Endothelial cell (in vitro differentiated cells): ENCODE results near the gene IQSEC1. TPM values are rescaled to one million over a fixed set of nuclear protein-coding genes. Genes with fewer than 3 reads are reported as not detected.

Experiments
- DNase-seq: peaks from one replicate; pipeline ENCODE4 v3.0.0; 2021; ENCODE audit warnings: low spot score
- H3K27ac Mint-ChIP-seq: one replicate; pipeline ENCODE4 v1.8.0; 2021; ENCODE audit warnings: mixed read lengths, inconsistent platforms; ENCODE audit not compliant: unreplicated experiment
- H3K27me3 Mint-ChIP-seq: one replicate; pipeline ENCODE4 v1.8.0; 2021; ENCODE audit warnings: mild to moderate bottlenecking, moderate library complexity, mixed read lengths, inconsistent platforms; ENCODE audit not compliant: unreplicated experiment
- H3K36me3 Mint-ChIP-seq: one replicate; pipeline ENCODE4 v1.8.0; 2021; ENCODE audit warnings: mild to moderate bottlenecking, low read depth, mixed read lengths, inconsistent platforms; ENCODE audit not compliant: unreplicated experiment
- H3K4me1 Mint-ChIP-seq: one replicate; pipeline ENCODE4 v1.8.0; 2021; ENCODE audit warnings: mild to moderate bottlenecking, mixed read lengths, inconsistent platforms; ENCODE audit not compliant: unreplicated experiment
- H3K4me3 Mint-ChIP-seq: one replicate; pipeline ENCODE4 v1.8.0; 2021; ENCODE audit warnings: mild to moderate bottlenecking, mixed read lengths, inconsistent platforms; ENCODE audit not compliant: unreplicated experiment
- H3K9me3 Mint-ChIP-seq: one replicate; pipeline ENCODE4 v1.8.0; 2021; ENCODE audit warnings: mixed read lengths, inconsistent platforms; ENCODE audit not compliant: unreplicated experiment
- total RNA-seq: library from RNA; stranded (reverse); fragmentation: NEBNext Ultra II Directional; extraction: Animal tissue kit (Norgen Biotek cat#: 25700); gene quantifications from one replicate; pipeline ENCODE4 v1.2.1, GENCODE V29; 2021; ENCODE audit not compliant: unreplicated experiment
- TF ChIP-seq, protein P1 (sequence below): fragments of 200-600 bp; sonication (generic); IDR thresholded peaks from one replicate; pipeline ENCODE4 v1.5.0; 2021; ENCODE audit warnings: antibody characterized with exemption; ENCODE audit not compliant: unreplicated experiment

IQSEC1 gene
- total RNA-seq, 1 donor from 2014 or later = 75.3 TPM

DNA sequence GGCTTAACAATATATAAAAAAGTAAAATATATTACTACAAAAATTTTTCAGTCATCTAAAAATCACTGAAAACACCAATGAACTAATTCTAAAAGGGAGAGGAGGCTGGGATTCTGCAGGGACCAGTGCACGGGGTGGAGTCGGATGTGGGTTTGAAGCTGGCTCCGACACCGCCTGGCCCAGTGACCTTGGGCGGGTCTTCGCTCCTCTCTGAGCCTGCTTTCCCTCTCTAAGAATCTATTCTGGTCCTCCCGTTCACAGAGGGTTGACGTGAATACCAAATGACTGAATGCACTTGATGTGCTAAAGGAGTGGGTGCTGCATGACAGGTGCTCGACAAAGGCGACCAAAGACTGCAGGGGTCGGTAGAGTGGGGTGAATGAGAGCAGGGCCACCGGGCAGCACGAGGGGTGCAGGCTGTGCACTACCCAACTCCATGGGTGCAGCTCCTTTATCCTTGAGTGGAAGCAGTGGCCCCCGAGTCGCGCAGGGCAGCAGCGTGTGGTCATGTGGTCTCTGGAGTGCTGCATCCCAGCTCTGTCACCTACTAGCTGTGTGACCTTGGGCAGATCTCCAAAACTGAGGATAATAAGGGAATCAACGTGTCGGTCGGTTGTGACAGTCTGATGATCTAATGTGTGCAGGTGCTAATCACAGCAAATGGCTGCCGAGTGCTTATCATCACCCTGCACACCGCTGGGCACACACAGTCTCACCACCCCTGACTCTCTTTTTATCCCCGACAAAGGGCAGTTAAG is 8.6 kb upstream of the IQSEC1 start:
- H3K27ac Mint-ChIP-seq = no peak overlapping the region
- H3K4me3 Mint-ChIP-seq = no peak overlapping the region
- TF ChIP-seq, protein P1, sequence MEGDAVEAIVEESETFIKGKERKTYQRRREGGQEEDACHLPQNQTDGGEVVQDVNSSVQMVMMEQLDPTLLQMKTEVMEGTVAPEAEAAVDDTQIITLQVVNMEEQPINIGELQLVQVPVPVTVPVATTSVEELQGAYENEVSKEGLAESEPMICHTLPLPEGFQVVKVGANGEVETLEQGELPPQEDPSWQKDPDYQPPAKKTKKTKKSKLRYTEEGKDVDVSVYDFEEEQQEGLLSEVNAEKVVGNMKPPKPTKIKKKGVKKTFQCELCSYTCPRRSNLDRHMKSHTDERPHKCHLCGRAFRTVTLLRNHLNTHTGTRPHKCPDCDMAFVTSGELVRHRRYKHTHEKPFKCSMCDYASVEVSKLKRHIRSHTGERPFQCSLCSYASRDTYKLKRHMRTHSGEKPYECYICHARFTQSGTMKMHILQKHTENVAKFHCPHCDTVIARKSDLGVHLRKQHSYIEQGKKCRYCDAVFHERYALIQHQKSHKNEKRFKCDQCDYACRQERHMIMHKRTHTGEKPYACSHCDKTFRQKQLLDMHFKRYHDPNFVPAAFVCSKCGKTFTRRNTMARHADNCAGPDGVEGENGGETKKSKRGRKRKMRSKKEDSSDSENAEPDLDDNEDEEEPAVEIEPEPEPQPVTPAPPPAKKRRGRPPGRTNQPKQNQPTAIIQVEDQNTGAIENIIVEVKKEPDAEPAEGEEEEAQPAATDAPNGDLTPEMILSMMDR = no peak
- no peaks in the 10 kb centered on the region for H3K9me3 Mint-ChIP-seq
- H3K4me1 Mint-ChIP-seq = peaks cover 4% of the 10 kb centered on the region
- H3K36me3 Mint-ChIP-seq = peaks cover 7% of the 10 kb centered on the region
- H3K27me3 Mint-ChIP-seq = peaks cover 19% of the 10 kb centered on the region
- DNase-seq = no peak

DNA sequence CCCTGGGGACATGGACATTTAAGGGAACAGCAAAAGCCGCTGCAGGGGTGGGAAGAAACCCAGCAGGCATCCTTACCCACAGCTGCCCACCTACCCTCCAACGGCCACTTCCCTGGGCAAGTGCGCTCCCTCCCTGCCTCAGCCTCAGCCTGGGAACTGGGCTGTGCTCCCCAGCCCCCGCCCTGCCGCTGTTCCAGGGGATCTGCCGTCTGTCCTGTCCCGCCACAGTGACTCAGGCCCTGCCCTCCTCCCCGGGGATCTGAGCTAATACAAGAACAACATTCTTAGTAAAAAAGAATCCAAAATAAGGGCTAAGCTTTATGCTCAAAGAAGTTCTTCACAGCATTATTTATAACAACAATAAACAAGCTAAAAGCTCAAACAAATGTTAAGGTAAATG is 7.4 kb upstream of the IQSEC1 start:
- Mint-ChIP-seq H3K27ac (no peak overlapping the region), H3K9me3 (no peaks in the 10 kb centered on the region), H3K4me3 (no peak overlapping the region), H3K36me3 (peaks cover 4% of the 10 kb centered on the region), H3K27me3 (peaks cover 17% of the 10 kb centered on the region), H3K4me1 (no peaks in the 10 kb centered on the region)
- DNase-seq = no peak
- TF ChIP-seq, protein P1 = no peak

DNA sequence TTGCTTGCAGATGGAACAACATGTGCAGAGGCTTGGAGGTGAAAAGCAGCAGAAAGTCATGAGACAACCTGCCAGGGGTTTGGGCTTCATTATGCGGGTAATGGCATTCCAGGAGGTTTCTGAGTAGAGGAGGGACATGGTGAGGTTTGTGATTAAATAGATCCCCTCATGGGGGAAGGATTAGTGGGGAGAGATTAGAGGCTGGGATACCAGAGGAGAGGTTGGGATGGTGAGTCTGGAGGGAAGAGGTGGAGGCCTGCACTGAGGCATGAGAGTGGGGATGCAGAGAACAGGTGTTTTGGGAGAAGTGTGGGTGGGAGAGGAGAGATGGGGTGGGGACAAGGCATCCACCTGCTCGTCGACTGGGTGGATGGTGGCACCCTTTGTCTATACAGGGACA is 6.8 kb upstream of the IQSEC1 start:
- Mint-ChIP-seq H3K9me3 (no peaks in the 10 kb centered on the region), H3K27me3 (peaks cover 16% of the 10 kb centered on the region), H3K4me3 (no peak overlapping the region), H3K27ac (no peak overlapping the region), H3K4me1 (no peaks in the 10 kb centered on the region), H3K36me3 (peaks cover 5% of the 10 kb centered on the region)
- no peak for DNase-seq
- TF ChIP-seq, protein P1 = no peak

DNA sequence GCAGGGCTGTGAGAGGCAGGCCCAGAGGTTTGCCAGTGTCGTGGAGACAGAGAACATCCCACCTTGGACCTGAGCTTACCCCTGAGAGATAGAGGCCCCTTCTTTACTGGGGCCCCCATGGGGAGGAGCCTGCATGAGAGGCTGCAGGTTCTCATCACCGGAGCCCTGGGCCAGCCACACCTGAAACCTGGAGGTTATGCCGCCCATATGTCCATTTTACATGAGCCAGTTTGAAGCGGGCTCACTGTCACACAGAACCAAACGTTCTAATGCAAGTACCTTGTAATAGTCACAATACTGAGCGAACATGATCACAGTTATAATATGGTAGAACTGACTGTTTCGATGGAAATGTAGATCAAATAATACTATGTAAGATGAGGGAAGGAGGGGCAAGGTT is 6.3 kb upstream of the IQSEC1 start:
- no peak overlapping the region for H3K4me3 Mint-ChIP-seq
- DNase-seq = no peak
- no peak overlapping the region for H3K27ac Mint-ChIP-seq
- H3K27me3 Mint-ChIP-seq = peaks cover 21% of the 10 kb centered on the region
- H3K9me3 Mint-ChIP-seq = no peaks in the 10 kb centered on the region
- TF ChIP-seq, protein P1 = no peak
- no peaks in the 10 kb centered on the region for H3K4me1 Mint-ChIP-seq
- peaks cover 9% of the 10 kb centered on the region for H3K36me3 Mint-ChIP-seq

DNA sequence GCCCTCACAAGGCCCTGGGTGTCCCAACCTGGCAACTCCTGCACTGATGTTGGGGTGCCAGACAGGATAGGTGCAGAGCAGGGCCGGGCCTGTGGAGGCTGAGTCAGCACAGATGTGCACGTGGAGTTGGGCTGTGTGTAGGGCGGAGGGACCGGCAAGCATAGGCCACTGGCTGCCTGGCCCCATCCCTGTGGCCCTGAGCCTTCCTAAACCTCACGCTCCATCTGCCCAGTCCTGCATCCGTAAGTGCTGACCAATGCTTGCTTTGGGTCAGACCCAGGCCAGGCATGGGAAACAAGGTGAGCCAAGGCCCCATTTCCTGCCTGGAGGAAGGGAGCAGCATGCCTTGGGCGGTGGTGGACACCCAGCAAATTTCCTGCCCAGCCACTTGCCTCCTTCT is 5.8 kb upstream of the IQSEC1 start:
- Mint-ChIP-seq H3K36me3 (peaks cover 13% of the 10 kb centered on the region), H3K9me3 (peaks cover 4% of the 10 kb centered on the region), H3K4me1 (peaks cover 3% of the 10 kb centered on the region), H3K27me3 (peaks cover 25% of the 10 kb centered on the region), H3K4me3 (no peak overlapping the region), H3K27ac (no peak overlapping the region)
- no peak for DNase-seq
- TF ChIP-seq, protein P1 = no peak
